ENCODE data around the gene TMEM179B.

Gene TMEM179B

DNA sequence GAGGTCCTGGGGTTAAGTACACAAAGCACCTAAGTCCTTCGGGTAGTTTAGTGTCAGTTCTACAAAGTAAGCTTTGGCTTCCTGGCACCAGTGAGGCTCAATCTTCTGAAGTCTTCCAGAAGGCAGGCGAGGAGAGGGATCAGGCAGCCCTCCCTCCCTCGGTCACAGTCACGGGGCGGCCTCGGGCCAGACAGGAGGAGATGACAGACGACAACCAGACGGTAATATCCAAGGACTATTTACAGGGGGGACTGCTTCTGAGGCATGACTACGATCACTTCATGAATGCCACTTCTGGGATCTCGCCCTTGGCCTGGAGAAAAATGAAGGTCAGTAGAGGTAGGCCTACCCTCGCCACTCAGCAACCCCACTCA is 5.0 kb downstream of the TMEM179B start:
- FAIRE-seq (no peak), DNase-seq (ENCODE audit: insufficient read length) (no peak)
- TF ChIP-seq POLR2A (IDR thresholded peaks at IDR 0.05; ENCODE audit: low read depth, low read length) (no peak), TAF1 (IDR thresholded peaks at IDR 0.05; ENCODE audit: borderline replicate concordance, low read depth, low read length) (no peak), POLR2AphosphoS5 (IDR thresholded peaks at IDR 0.05; ENCODE audit: low read depth, low read length) (no peak)

- no peak for DNase-seq (ENCODE audit: insufficient read length)
- no peak for TF ChIP-seq POLR2A (IDR thresholded peaks at IDR 0.05; ENCODE audit: low read depth, low read length)
- TF ChIP-seq TAF1 (IDR thresholded peaks at IDR 0.05; ENCODE audit: borderline replicate concordance, low read depth, low read length) = no peak
- TF ChIP-seq POLR2AphosphoS5 (IDR thresholded peaks at IDR 0.05; ENCODE audit: low read depth, low read length) = no peak
- no peak for FAIRE-seq
Observed at GRCh38 chr11:62794201-62794775, 7.1 kb downstream of the TMEM179B start.

DNA sequence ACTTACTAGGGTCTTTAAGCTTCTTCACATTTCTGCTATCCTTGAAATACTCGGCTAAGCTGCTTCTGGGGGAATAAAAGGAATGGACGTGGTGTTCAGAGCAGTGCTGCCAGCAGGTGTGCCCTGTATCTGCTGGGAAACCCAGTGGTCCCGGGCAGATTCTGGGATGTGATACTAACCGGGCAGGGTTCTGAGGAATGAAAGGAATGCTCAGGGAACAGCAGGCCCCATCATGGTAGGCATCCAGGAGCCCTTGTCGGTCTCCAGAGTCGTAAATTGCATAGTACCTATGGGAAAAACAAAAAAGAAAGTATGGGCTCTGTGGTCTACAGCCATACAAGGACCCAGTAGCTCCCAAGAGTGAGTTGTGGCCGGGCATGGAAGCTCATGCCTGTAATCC is 9.1 kb downstream of the TMEM179B start:
- no peak for DNase-seq (ENCODE audit: insufficient read length)
- FAIRE-seq = no peak
- TF ChIP-seq TAF1 (IDR thresholded peaks at IDR 0.05; ENCODE audit: borderline replicate concordance, low read depth, low read length) (no peak), POLR2A (IDR thresholded peaks at IDR 0.05; ENCODE audit: low read depth, low read length) (no peak), POLR2AphosphoS5 (IDR thresholded peaks at IDR 0.05; ENCODE audit: low read depth, low read length) (no peak)

DNA sequence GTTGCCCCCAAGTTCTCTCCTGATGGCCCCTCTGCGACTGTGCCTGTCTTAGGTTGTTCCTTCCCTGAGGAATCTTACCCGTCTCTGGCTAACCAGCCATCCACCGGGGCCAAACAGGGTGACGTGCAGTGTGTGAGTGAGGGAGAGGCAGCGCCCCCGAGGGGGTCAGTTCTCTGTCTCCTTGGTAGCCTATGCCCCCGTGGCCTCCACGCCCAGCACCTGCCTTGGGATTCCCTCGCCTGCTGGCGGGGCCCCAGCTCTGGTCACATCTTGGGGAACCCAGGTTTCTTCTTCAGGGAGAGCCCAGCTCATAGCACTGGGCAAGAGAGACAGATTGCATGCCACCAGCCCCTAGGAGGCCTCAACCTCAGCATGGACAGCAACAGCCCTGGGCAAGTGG is 12.3 kb downstream of the TMEM179B start:
- FAIRE-seq (no peak), DNase-seq (ENCODE audit: insufficient read length) (no peak)
- no peak for TF ChIP-seq POLR2A (IDR thresholded peaks at IDR 0.05; ENCODE audit: low read depth, low read length)
- no peak for TF ChIP-seq POLR2AphosphoS5 (IDR thresholded peaks at IDR 0.05; ENCODE audit: low read depth, low read length)
- no peak for TF ChIP-seq TAF1 (IDR thresholded peaks at IDR 0.05; ENCODE audit: borderline replicate concordance, low read depth, low read length)

DNA sequence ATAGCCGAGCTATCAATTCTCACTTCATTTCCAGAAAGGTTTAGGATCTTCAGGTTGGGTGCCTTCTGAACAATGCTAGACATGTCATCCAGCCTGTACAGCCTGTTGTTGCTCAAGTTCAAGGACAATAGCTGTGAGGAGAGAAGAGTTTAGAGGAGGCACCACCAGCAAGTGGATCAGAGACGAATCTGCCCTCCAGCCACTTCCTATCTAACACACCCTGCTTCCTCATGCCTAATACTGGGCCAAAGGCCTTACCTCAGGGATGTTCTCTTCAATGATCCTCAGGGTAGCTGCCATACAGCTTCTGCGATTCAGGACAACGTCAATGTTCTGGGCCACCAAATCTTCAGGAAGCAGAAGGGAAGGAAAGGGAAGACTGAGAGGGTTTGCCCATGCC is 13.9 kb downstream of the TMEM179B start:
- TF ChIP-seq TAF1 (IDR thresholded peaks at IDR 0.05; ENCODE audit: borderline replicate concordance, low read depth, low read length) (no peak), POLR2A (IDR thresholded peaks at IDR 0.05; ENCODE audit: low read depth, low read length) (no peak), POLR2AphosphoS5 (IDR thresholded peaks at IDR 0.05; ENCODE audit: low read depth, low read length) (no peak)
- FAIRE-seq (no peak), DNase-seq (ENCODE audit: insufficient read length) (no peak)

DNA sequence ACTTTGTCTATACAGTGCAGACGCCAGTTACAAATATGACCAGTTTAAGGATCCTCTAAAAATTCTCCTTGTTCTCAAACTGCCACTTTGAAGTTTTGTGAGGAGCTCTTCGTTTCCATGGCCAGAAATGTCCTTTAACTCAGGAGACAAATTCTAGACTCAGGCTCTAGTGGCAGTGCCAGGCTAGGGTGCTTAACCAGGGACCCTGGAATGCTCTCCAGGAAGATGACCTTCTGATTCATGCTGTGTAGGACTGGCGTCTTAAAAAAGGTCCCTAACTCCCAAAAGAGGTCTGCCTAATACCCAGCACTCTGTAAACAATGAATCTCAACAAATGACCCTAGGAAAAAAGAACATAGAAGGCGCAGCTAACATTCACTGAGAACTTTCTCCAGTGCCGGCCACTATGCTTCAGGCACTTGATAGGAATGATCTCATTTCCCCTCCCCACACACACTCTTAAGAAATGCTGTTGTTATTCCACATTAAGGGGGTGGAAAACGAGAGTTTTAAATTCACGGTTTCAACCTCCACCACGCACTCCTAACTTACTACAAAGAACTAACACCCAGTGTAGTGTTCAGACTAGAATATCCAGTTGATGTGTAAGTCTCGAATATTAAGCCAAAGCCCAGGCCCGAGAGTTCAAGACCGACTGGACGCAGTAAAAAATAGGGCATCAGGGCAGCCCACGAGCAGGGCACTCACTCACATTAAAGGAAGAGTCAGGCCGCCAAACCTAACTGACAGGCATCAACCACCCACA is 17.3 kb downstream of the TMEM179B start:
- FAIRE-seq (no peak), DNase-seq (ENCODE audit: insufficient read length) (no peak)
- TF ChIP-seq POLR2AphosphoS5 (IDR thresholded peaks at IDR 0.05; ENCODE audit: low read depth, low read length) (no peak), TAF1 (IDR thresholded peaks at IDR 0.05; ENCODE audit: borderline replicate concordance, low read depth, low read length) (no peak), POLR2A (IDR thresholded peaks at IDR 0.05; ENCODE audit: low read depth, low read length) (no peak)

GRCh38 chr11:62805076-62805892 is 18.1 kb downstream of the TMEM179B start, which contains the start of gene NXF1:
TSS of gene NXF1 (minus strand) at chr11:62805440. CDS start at chr11:62805356, 84 bp downstream.
- peak; percentile 100 for FAIRE-seq
- TF ChIP-seq TAF1 (IDR thresholded peaks at IDR 0.05; ENCODE audit: borderline replicate concordance, low read depth, low read length) (peak; percentile 99), POLR2A (IDR thresholded peaks at IDR 0.05; ENCODE audit: low read depth, low read length) (peak; percentile 100), POLR2AphosphoS5 (IDR thresholded peaks at IDR 0.05; ENCODE audit: low read depth, low read length) (peak; percentile 100)
- peak; percentile 89 for DNase-seq (ENCODE audit: insufficient read length)

- no peak for TF ChIP-seq TAF1 (IDR thresholded peaks at IDR 0.05; ENCODE audit: borderline replicate concordance, low read depth, low read length)
- TF ChIP-seq POLR2A (IDR thresholded peaks at IDR 0.05; ENCODE audit: low read depth, low read length) = no peak
- TF ChIP-seq POLR2AphosphoS5 (IDR thresholded peaks at IDR 0.05; ENCODE audit: low read depth, low read length) = no peak
- DNase-seq (ENCODE audit: insufficient read length) (no peak), FAIRE-seq (peak; percentile 60)
Observed at GRCh38 chr11:62805961-62806441, 18.8 kb downstream of the TMEM179B start.

GRCh38 chr11:62806611-62807121 is 19.5 kb downstream of the TMEM179B start:
- FAIRE-seq = peak; percentile 65
- DNase-seq (ENCODE audit: insufficient read length) = no peak
- no peak for TF ChIP-seq POLR2AphosphoS5 (IDR thresholded peaks at IDR 0.05; ENCODE audit: low read depth, low read length)
- TF ChIP-seq POLR2A (IDR thresholded peaks at IDR 0.05; ENCODE audit: low read depth, low read length) = no peak
- TF ChIP-seq TAF1 (IDR thresholded peaks at IDR 0.05; ENCODE audit: borderline replicate concordance, low read depth, low read length) = no peak

DNA sequence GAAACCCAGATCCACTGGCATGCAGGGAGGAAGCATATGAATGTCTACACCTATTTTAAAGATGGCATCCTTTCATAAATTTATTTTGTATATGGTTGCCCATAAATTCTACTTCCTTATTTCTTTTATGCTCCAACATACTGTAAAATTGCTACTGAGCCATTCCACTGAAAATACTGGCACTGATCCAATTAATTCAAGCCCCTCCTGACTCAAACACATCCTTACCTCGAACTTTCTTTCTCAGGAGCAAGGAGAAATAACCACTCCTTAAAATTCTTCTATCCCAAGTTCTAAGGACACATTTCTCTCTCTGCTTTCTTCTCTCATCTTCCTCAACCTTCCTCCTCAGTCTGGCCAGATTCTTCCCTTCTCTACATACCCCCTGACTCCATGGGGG is 23.5 kb downstream of the TMEM179B start:
- DNase-seq (ENCODE audit: insufficient read length) = no peak
- no peak for FAIRE-seq

GRCh38 chr11:62811659-62812058 is 24.5 kb downstream of the TMEM179B start:
- TF ChIP-seq POLR2A (IDR thresholded peaks at IDR 0.05; ENCODE audit: low read depth, low read length) (no peak), POLR2AphosphoS5 (IDR thresholded peaks at IDR 0.05; ENCODE audit: low read depth, low read length) (no peak), TAF1 (IDR thresholded peaks at IDR 0.05; ENCODE audit: borderline replicate concordance, low read depth, low read length) (no peak)
- FAIRE-seq = no peak
- DNase-seq (ENCODE audit: insufficient read length) = no peak

More for the DNA sequence above, 23.5 kb downstream of the TMEM179B start:
- TF ChIP-seq POLR2A (IDR thresholded peaks at IDR 0.05; ENCODE audit: low read depth, low read length) = no peak
- TF ChIP-seq TAF1 (IDR thresholded peaks at IDR 0.05; ENCODE audit: borderline replicate concordance, low read depth, low read length) = no peak
- no peak for TF ChIP-seq POLR2AphosphoS5 (IDR thresholded peaks at IDR 0.05; ENCODE audit: low read depth, low read length)

Data from GM12892 (cell line).